Endothelial cell of umbilical vein (primary cell): Measurements from ENCODE around the gene SNAPC2. TPM values are rescaled to one million over a fixed set of nuclear protein-coding genes. Genes with fewer than 3 reads are reported as not detected.

Experiments used
- BruUV-seq: library from RNA; stranded (reverse); fragments of 400-500 nt; replicated peaks from 2 replicates; lab custom pipeline; 2021; lab: Mats Ljungman, UMichigan
- CTCF ChIA-PET: fragments of 300-600, 350-600 bp; sonication (Branson Sonifier 250); formaldehyde crosslinking; loops from one replicate; lab custom pipeline; 2021; ENCODE audit warnings: antibody characterized with exemption, inconsistent platforms; lab: Charles Lee
- POLR2A ChIA-PET: fragments of 300-600, 350-600 bp; sonication (Branson Sonifier 250); formaldehyde crosslinking; loops from one replicate; lab custom pipeline; 2021; ENCODE audit warnings: antibody characterized with exemption, inconsistent platforms; lab: Charles Lee
- DNase-seq: peaks from one replicate; pipeline ENCODE4 v3.0.0-alpha.2; 2011; ENCODE audit warnings: low read depth, low spot score
- FAIRE-seq: peaks from 2 replicates; lab custom pipeline; 2011; peaks lifted over from hg19 to GRCh38; lab: Jason Lieb, UNC
- H2AFZ ChIP-seq: 2 replicates; pipeline ENCODE4 v1.6.0; 2012; ENCODE audit warnings: low read depth, low read length, control low read depth, inconsistent platforms
- H3K27ac ChIP-seq: 2 replicates; pipeline ENCODE4 v1.5.1; 2011; ENCODE audit warnings: low read depth, mild to moderate bottlenecking, control low read depth, low read length, moderate library complexity; ENCODE audit not compliant: insufficient read depth
- H3K27me3 ChIP-seq, 2 experiments: 2 replicates each; pipeline versions ENCODE4 v1.6.0 to v1.6.1; 2011; ENCODE audit warnings: low read length in 2 of 2, mixed read lengths in 1 of 2; ENCODE audit not compliant: control insufficient read depth in 2 of 2, insufficient read depth in 2 of 2
- H3K36me3 ChIP-seq, 2 experiments: 2 replicates in 1 of 2; 3 replicates in 1 of 2; pipeline ENCODE4 v1.5.1; 2011; ENCODE audit warnings: low read length in 2 of 2, mild to moderate bottlenecking in 1 of 2, moderate library complexity in 1 of 2; ENCODE audit not compliant: control insufficient read depth in 2 of 2, insufficient read depth in 2 of 2; ENCODE audit errors: extremely low read depth in 1 of 2
- H3K4me1 ChIP-seq: 3 replicates; pipeline ENCODE4 v1.5.1; 2011; ENCODE audit warnings: mild to moderate bottlenecking, low read length; ENCODE audit not compliant: control insufficient read depth, insufficient read depth; ENCODE audit errors: extremely low read depth
- H3K4me2 ChIP-seq: 2 replicates; pipeline ENCODE4 v1.6.1; 2011; ENCODE audit warnings: low read length, control low read depth, mixed read lengths; ENCODE audit not compliant: insufficient read depth
- H3K4me3 ChIP-seq, 3 experiments: fragments of 200-600 bp in 1 of 3; sonication (generic), shearing (Covaris generic) in 1 of 3; replicated peaks in 1 of 3; 2 replicates each; pipeline ENCODE4 v1.5.1; 2011 to 2016; ENCODE audit warnings: control low read depth in 3 of 3, low read length in 3 of 3, mild to moderate bottlenecking in 2 of 3, inconsistent platforms in 1 of 3, low read depth in 1 of 3, moderate library complexity in 1 of 3; ENCODE audit not compliant: insufficient read depth in 1 of 3
- H3K79me2 ChIP-seq: 2 replicates; pipeline ENCODE4 v1.6.0; 2012; ENCODE audit warnings: low read length, inconsistent platforms; ENCODE audit not compliant: control insufficient read depth, insufficient read depth
- H3K9ac ChIP-seq: replicated peaks from 2 replicates; pipeline ENCODE3; 2011; ENCODE audit warnings: low read length, control low read depth; ENCODE audit not compliant: insufficient read depth; ENCODE audit errors: extremely low read depth
- H3K9me1 ChIP-seq: replicated peaks from 3 replicates; pipeline ENCODE4 v1.6.0; 2011; ENCODE audit warnings: mild to moderate bottlenecking, low read length; ENCODE audit not compliant: control insufficient read depth, insufficient read depth; ENCODE audit errors: extremely low read depth
- H3K9me3 ChIP-seq: replicated peaks from 2 replicates; pipeline ENCODE4 v1.5.1; 2012; ENCODE audit warnings: low read length, inconsistent platforms; ENCODE audit not compliant: control insufficient read depth, insufficient read depth
- H4K20me1 ChIP-seq: replicated peaks from 2 replicates; pipeline ENCODE3; 2011; ENCODE audit warnings: mild to moderate bottlenecking, low read length; ENCODE audit not compliant: control insufficient read depth, insufficient read depth; ENCODE audit errors: extremely low read depth
- EZH2 ChIP-seq: IDR thresholded peaks from 2 replicates; pipeline ENCODE4 v1.6.1; 2012; ENCODE audit warnings: borderline replicate concordance, low read depth, mild to moderate bottlenecking, moderate library complexity, low read length, inconsistent platforms; ENCODE audit not compliant: severe bottlenecking
- FOS ChIP-seq: IDR thresholded peaks from 2 replicates; pipeline ENCODE4 v1.6.1; 2011; ENCODE audit warnings: mild to moderate bottlenecking, low read length, moderate library complexity, borderline replicate concordance; ENCODE audit not compliant: insufficient read depth
- GATA2 ChIP-seq: IDR thresholded peaks from 2 replicates; pipeline ENCODE4 v1.7.0; 2011; ENCODE audit warnings: low read depth, mild to moderate bottlenecking, moderate library complexity, mixed read lengths, low read length; ENCODE audit not compliant: insufficient read length, insufficient read depth
- JUN ChIP-seq: IDR thresholded peaks from 2 replicates; pipeline ENCODE4 v1.6.1; 2011; ENCODE audit warnings: borderline replicate concordance, low read depth; ENCODE audit not compliant: insufficient read length, insufficient read depth
- MAX ChIP-seq: IDR thresholded peaks from 2 replicates; pipeline ENCODE4 v1.6.1; 2011; ENCODE audit not compliant: insufficient read depth, insufficient read length
- MYC ChIP-seq: IDR thresholded peaks from one replicate; pipeline ENCODE4 v1.6.1; 2011; ENCODE audit warnings: mild to moderate bottlenecking, low read depth, low read length
- POLR2A ChIP-seq: IDR thresholded peaks from 2 replicates; pipeline ENCODE4 v1.6.1; 2012; ENCODE audit warnings: low read depth, mild to moderate bottlenecking, control low read depth, low read length
- POLR2AphosphoS5 ChIP-seq: IDR thresholded peaks from 2 replicates; pipeline ENCODE4 v1.6.1; 2012; ENCODE audit warnings: low read depth, mild to moderate bottlenecking, control low read depth, low read length, moderate library complexity; ENCODE audit not compliant: insufficient read depth
- dilution Hi-C: fragments of 300-500 bp; cut with MboI; formaldehyde crosslinking; loops from one replicate; pipeline ENCODE4 v1.15.0; 2019; ENCODE audit warnings: low sequenced_read_pairs; ENCODE audit not compliant: extremely low pct_ligation_motif_present
- intact Hi-C: fragments of 100-400 bp; cut with micrococcal nuclease; formaldehyde crosslinking; loops from one replicate; pipeline ENCODE4 v1.10.0; 2022
- polyA plus RNA-seq, 4 experiments: library from polyadenylated mRNA; depleted of rRNA in 3 of 4; stranded (reverse) in 3 of 4; unstranded in 1 of 4; fragments of >200 nt; gene quantifications; 2 replicates each; pipeline versions ENCODE4 v1.2.1 to v1.2.3, GENCODE V29; 2011 to 2012; ENCODE audit warnings: missing spikeins in 1 of 4
- total RNA-seq: library from RNA; stranded (reverse); gene quantifications from 2 replicates; pipeline ENCODE4 v1.2.3, GENCODE V29; 2021
- TF ChIP-seq, protein P1 (sequence below), 2 donors: IDR thresholded peaks; 1 replicate in 1 of 2; 2 replicates in 1 of 2; pipeline ENCODE4 v1.5.1; 2011; ENCODE audit warnings: low read length in 2 of 2, mild to moderate bottlenecking in 2 of 2, moderate library complexity in 2 of 2, control low read depth in 1 of 2, inconsistent platforms in 1 of 2, low read depth in 1 of 2; ENCODE audit not compliant: insufficient read depth in 1 of 2; ENCODE audit errors: extremely low read depth in 1 of 2

Gene SNAPC2
- total and polyA plus RNA-seq, 2 donors (not counting 3 experiments of a cell fraction or from before 2014, with no cell fraction given), result 23.7 to 25.8 TPM

- Histone ChIP-seq H4K20me1 (no peaks in the 10 kb centered on the region), H3K9me3 (no peaks in the 10 kb centered on the region), H3K36me3 (peaks cover 0 to 5% of the 10 kb centered on the region in 2 experiments), H3K79me2 (no peaks in the 10 kb centered on the region), H3K4me3 (peak overlapping the region in 2 of 3 experiments; percentile 18 to 29), H3K4me2 (peak overlapping the region; percentile 14), H3K27ac (no peak overlapping the region), H3K9me1 (no peaks in the 10 kb centered on the region), H3K9ac (no peak overlapping the region), H2AFZ (peak overlapping the region; percentile 60), H3K4me1 (peaks cover 28% of the 10 kb centered on the region), H3K27me3 (no peaks in the 10 kb centered on the region)
- POLR2A ChIA-PET, result no interaction called here
- peak; percentile 56 for FAIRE-seq
- peak; percentile 79 for DNase-seq
- BruUV-seq, result no TSS peak
- no peak for TF ChIP-seq EZH2
- no peak for TF ChIP-seq FOS
- TF ChIP-seq MYC, result peak; percentile 80
- TF ChIP-seq, protein P1, sequence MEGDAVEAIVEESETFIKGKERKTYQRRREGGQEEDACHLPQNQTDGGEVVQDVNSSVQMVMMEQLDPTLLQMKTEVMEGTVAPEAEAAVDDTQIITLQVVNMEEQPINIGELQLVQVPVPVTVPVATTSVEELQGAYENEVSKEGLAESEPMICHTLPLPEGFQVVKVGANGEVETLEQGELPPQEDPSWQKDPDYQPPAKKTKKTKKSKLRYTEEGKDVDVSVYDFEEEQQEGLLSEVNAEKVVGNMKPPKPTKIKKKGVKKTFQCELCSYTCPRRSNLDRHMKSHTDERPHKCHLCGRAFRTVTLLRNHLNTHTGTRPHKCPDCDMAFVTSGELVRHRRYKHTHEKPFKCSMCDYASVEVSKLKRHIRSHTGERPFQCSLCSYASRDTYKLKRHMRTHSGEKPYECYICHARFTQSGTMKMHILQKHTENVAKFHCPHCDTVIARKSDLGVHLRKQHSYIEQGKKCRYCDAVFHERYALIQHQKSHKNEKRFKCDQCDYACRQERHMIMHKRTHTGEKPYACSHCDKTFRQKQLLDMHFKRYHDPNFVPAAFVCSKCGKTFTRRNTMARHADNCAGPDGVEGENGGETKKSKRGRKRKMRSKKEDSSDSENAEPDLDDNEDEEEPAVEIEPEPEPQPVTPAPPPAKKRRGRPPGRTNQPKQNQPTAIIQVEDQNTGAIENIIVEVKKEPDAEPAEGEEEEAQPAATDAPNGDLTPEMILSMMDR (IDR thresholded peaks at IDR 0.05; ENCODE audit: extremely low read depth in 1 of 2, insufficient read depth in 1 of 2, low read depth in 1 of 2, low read length in 2 of 2), result peak; percentile 95 to 96
- no peak for TF ChIP-seq POLR2A
- TF ChIP-seq MAX, result peak; percentile 95
- TF ChIP-seq POLR2AphosphoS5, result peak; percentile 29
- no peak for TF ChIP-seq GATA2
- no peak for TF ChIP-seq JUN
- CTCF ChIA-PET, result no interaction called here
- intact Hi-C loops (loop anchor here (1.0 kb wide), 1 partner anchor 72 kb away; no protein-coding TSS in a partner anchor), dilution Hi-C loops (no loop called here)
Measured at GRCh38 chr19:7925171-7925851, 5.2 kb downstream of the SNAPC2 start.
